Cardiac septum (tissue), 1 donor: ENCODE data around the gene GATA5. TPM values are rescaled to one million over a fixed set of nuclear protein-coding genes. Genes with fewer than 3 reads are reported as not detected.

Experiments used
- DNase-seq: peaks from one replicate; pipeline ENCODE4 v3.0.0-alpha.2; 2020; ENCODE audit warnings: low spot score
- intact Hi-C: fragments of 100-400 bp; cut with DNase I; formaldehyde crosslinking; loops from one replicate; pipeline ENCODE4 v1.14.0; 2022
- total RNA-seq: library from RNA; stranded (reverse); fragmentation: NEBNext Ultra II Directional; extraction: Animal tissue kit (Norgen Biotek cat#: 25700); gene quantifications from one replicate; pipeline ENCODE4 v1.2.1, GENCODE V29; 2021
- donor health status: DM: no; HTN: no; CAD: no.

The GATA5 gene
- total RNA-seq, 1 donor from 2014 or later: 1.0 TPM

- intact Hi-C loops: no loop called here
- DNase-seq: no peak
These were observed 50.3 kb downstream of the GATA5 start for GRCh38 chr20:62425281-62426058.

- no peak for DNase-seq
- intact Hi-C loops: no loop called here
These were observed 51.3 kb downstream of the GATA5 start for GRCh38 chr20:62424249-62425107.

GRCh38 chr20:62423326-62423706 is 52.5 kb downstream of the GATA5 start:
- no peak for DNase-seq
- intact Hi-C loops: no loop called here

- intact Hi-C loops: no loop called here
- no peak for DNase-seq
These were observed 53.0 kb downstream of the GATA5 start for GRCh38 chr20:62422636-62423325.

GRCh38 chr20:62421716-62421990 is 54.1 kb downstream of the GATA5 start:
- intact Hi-C loops: no loop called here
- no peak for DNase-seq

- intact Hi-C loops: no loop called here
- DNase-seq: no peak
These were observed 54.7 kb downstream of the GATA5 start for GRCh38 chr20:62420846-62421715.

GRCh38 chr20:62419759-62420158 is 56.0 kb downstream of the GATA5 start:
- intact Hi-C loops: loop anchor here (10.0 kb wide), 1 partner anchor 195 kb away; no protein-coding TSS in a partner anchor
- no peak for DNase-seq

- intact Hi-C loops: loop anchor here (10.0 kb wide), 1 partner anchor 196 kb away; no protein-coding TSS in a partner anchor
- no peak for DNase-seq
These were observed 56.9 kb downstream of the GATA5 start for GRCh38 chr20:62418709-62419487.

- DNase-seq: no peak
- intact Hi-C loops: loop anchor here (10.0 kb wide), 1 partner anchor 197 kb away; no protein-coding TSS in a partner anchor
These were observed 57.6 kb downstream of the GATA5 start for GRCh38 chr20:62417981-62418708.

GRCh38 chr20:62416651-62417637 is 58.9 kb downstream of the GATA5 start:
- intact Hi-C loops: loop anchor here (10.0 kb wide), 1 partner anchor 198 kb away; no protein-coding TSS in a partner anchor
- no peak for DNase-seq

- intact Hi-C loops: loop anchor here (10.0 kb wide), 1 partner anchor 199 kb away; no protein-coding TSS in a partner anchor
- DNase-seq: no peak
These were observed 60.3 kb downstream of the GATA5 start for GRCh38 chr20:62415354-62416111.

GRCh38 chr20:62413896-62414481 is 61.8 kb downstream of the GATA5 start:
- no peak for DNase-seq
- intact Hi-C loops: loop anchor here (10.0 kb wide), 1 partner anchor 201 kb away; no protein-coding TSS in a partner anchor
